ENCODE data around the gene MLH1. TPM values are rescaled to one million over a fixed set of nuclear protein-coding genes. Genes with fewer than 3 reads are reported as not detected.

MLH1 gene
- total RNA-seq, 1 experiment from 2014 or later, result 65.0 TPM

- POLR2A ChIA-PET, result interaction anchor here (1.2 kb wide), 1 partner anchor 8 kb away, joined by 4 read pairs; no protein-coding TSS in a partner anchor
- no peak for DNase-seq (ENCODE audit: unreplicated experiment)
- Mint-ChIP-seq H3K4me1 (ENCODE audit: insufficient read depth, unreplicated experiment) (peaks cover 4% of the 10 kb centered on the region), H3K27ac (ENCODE audit: low read depth, unreplicated experiment) (no peak overlapping the region), H3K27me3 (ENCODE audit: insufficient read depth, unreplicated experiment) (no peaks in the 10 kb centered on the region), H3K9me3 (ENCODE audit: unreplicated experiment) (no peaks in the 10 kb centered on the region), H3K36me3 (ENCODE audit: insufficient read depth, unreplicated experiment) (peaks cover 10% of the 10 kb centered on the region), H3K4me3 (ENCODE audit: unreplicated experiment) (no peak overlapping the region)
- CTCF ChIA-PET, result interaction anchor here (0.6 kb wide), 1 partner anchor 87 kb away, joined by 4 read pairs; no protein-coding TSS in a partner anchor
- BruUV-seq (replicated peaks), result no TSS peak
- intact Hi-C loops (cut with micrococcal nuclease), result no loop called here
- TF ChIP-seq CTCF (IDR thresholded peaks at IDR 0.05; ENCODE audit: unreplicated experiment), result no peak
Measured at GRCh38 chr3:37094636-37095035, 101.3 kb downstream of the MLH1 start.

DNA sequence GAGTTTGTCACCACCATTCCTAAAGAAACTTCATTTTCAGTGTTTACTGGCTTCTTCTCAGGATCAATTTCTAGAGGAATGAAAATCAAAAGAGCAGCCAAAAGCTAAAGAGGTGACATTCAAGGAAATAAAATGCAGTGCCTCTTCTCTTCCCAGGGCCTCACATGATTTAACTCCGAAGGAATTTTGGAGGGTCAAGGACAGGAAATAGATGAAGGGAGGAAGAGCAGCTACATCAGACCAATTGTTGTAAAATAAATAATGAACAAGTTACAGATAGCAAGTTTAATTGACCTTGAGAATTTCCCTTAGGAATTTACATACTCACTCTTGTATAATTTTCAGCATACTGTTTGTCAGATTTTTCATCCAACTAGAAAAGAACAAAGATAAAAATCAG, 103.0 kb downstream of the MLH1 start:
- intact Hi-C loops (cut with micrococcal nuclease), result no loop called here
- H3K4me1 Mint-ChIP-seq (ENCODE audit: insufficient read depth, unreplicated experiment), result peaks cover 4% of the 10 kb centered on the region
- DNase-seq (ENCODE audit: unreplicated experiment), result peak; percentile 4
- CTCF ChIA-PET, result no interaction called here
- no TSS peak for BruUV-seq (replicated peaks)
- POLR2A ChIA-PET, result interaction anchor here (0.7 kb wide), 1 partner anchor 176 kb away, joined by 3 read pairs; no protein-coding TSS in a partner anchor
- H3K27me3 Mint-ChIP-seq (ENCODE audit: insufficient read depth, unreplicated experiment), result no peaks in the 10 kb centered on the region
- no peak overlapping the region for H3K27ac Mint-ChIP-seq (ENCODE audit: low read depth, unreplicated experiment)
- peaks cover 6% of the 10 kb centered on the region for H3K36me3 Mint-ChIP-seq (ENCODE audit: insufficient read depth, unreplicated experiment)
- H3K4me3 Mint-ChIP-seq (ENCODE audit: unreplicated experiment), result no peak overlapping the region
- no peak for TF ChIP-seq CTCF (IDR thresholded peaks at IDR 0.05; ENCODE audit: unreplicated experiment)
- no peaks in the 10 kb centered on the region for H3K9me3 Mint-ChIP-seq (ENCODE audit: unreplicated experiment)

- no peak overlapping the region for H3K27ac Mint-ChIP-seq (ENCODE audit: low read depth, unreplicated experiment)
- no peak overlapping the region for H3K4me3 Mint-ChIP-seq (ENCODE audit: unreplicated experiment)
- TF ChIP-seq CTCF (IDR thresholded peaks at IDR 0.05; ENCODE audit: unreplicated experiment), result no peak
- POLR2A ChIA-PET, result interaction anchor here (0.8 to 1.0 kb wide), 2 partner anchors 12 to 117 kb away, joined by 3 to 4 read pairs; no protein-coding TSS in a partner anchor
- peaks cover 7% of the 10 kb centered on the region for H3K36me3 Mint-ChIP-seq (ENCODE audit: insufficient read depth, unreplicated experiment)
- CTCF ChIA-PET, result interaction anchor here (0.6 kb wide), 1 partner anchor 9 kb away, joined by 3 read pairs; no protein-coding TSS in a partner anchor
- H3K27me3 Mint-ChIP-seq (ENCODE audit: insufficient read depth, unreplicated experiment), result no peaks in the 10 kb centered on the region
- BruUV-seq (replicated peaks), result no TSS peak
- H3K9me3 Mint-ChIP-seq (ENCODE audit: unreplicated experiment), result no peaks in the 10 kb centered on the region
- H3K4me1 Mint-ChIP-seq (ENCODE audit: insufficient read depth, unreplicated experiment), result peaks cover 4% of the 10 kb centered on the region
- DNase-seq (ENCODE audit: unreplicated experiment), result no peak
- intact Hi-C loops (cut with micrococcal nuclease), result no loop called here
Measured at GRCh38 chr3:37096975-37097374, 103.7 kb downstream of the MLH1 start.

DNA sequence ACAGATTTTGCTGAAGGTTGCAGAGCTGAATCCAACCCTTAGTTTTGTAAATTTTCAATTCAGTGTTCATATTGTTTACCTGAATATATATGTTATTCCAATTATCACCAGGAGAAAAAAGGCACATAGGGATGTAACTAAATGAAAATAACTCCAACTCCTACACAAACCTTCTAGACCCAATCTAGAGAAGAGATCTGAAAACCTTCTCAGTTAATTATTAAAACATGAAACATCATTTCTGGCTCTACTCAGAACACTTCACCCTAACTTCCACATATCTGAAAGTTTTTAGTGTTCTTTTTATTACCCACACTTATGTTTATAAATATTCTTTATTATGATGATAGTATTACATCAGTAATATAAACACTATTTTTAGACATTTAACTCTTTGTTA, 104.5 kb downstream of the MLH1 start:
- no peak overlapping the region for H3K4me3 Mint-ChIP-seq (ENCODE audit: unreplicated experiment)
- BruUV-seq (replicated peaks), result no TSS peak
- peaks cover 12% of the 10 kb centered on the region for H3K36me3 Mint-ChIP-seq (ENCODE audit: insufficient read depth, unreplicated experiment)
- ChIA-PET POLR2A (interaction anchor here (0.8 to 1.0 kb wide), 2 partner anchors 11 to 116 kb away, joined by 3 to 4 read pairs; no protein-coding TSS in a partner anchor), CTCF (interaction anchor here (0.6 kb wide), 2 partner anchors 9 to 211 kb away, joined by 3 to 4 read pairs; no protein-coding TSS in a partner anchor)
- no peak for TF ChIP-seq CTCF (IDR thresholded peaks at IDR 0.05; ENCODE audit: unreplicated experiment)
- H3K9me3 Mint-ChIP-seq (ENCODE audit: unreplicated experiment), result no peaks in the 10 kb centered on the region
- H3K4me1 Mint-ChIP-seq (ENCODE audit: insufficient read depth, unreplicated experiment), result peaks cover 4% of the 10 kb centered on the region
- H3K27me3 Mint-ChIP-seq (ENCODE audit: insufficient read depth, unreplicated experiment), result no peaks in the 10 kb centered on the region
- DNase-seq (ENCODE audit: unreplicated experiment), result no peak
- H3K27ac Mint-ChIP-seq (ENCODE audit: low read depth, unreplicated experiment), result no peak overlapping the region
- intact Hi-C loops (cut with micrococcal nuclease), result no loop called here
